Activated CD4-positive, alpha-beta T cell treated with anti-CD3 and anti-CD28 coated beads for 36 hours (primary cell): ENCODE data around the gene C3orf52. TPM values are rescaled to one million over a fixed set of nuclear protein-coding genes. Genes with fewer than 3 reads are reported as not detected.
"Not testable (repeated sequence)": the region's sequence is repeated elsewhere in the genome, so short reads cannot be mapped to it uniquely, and the experiment has no call there.

Experiments used
- ATAC-seq: fragments of 200-7000 bp; cut with Tn5 transposase; one replicate; pipeline ENCODE4 v1.10.0; 2021; ENCODE audit warnings: mild to moderate bottlenecking, moderate library complexity
- CTCF ChIA-PET: fragments of 350-600 bp; sonication (Branson Sonifier 250); formaldehyde crosslinking; loops from one replicate; lab custom pipeline; 2021; ENCODE audit warnings: antibody characterized with exemption; lab: Charles Lee
- POLR2A ChIA-PET: fragments of 350-600 bp; sonication (Branson Sonifier 250); formaldehyde crosslinking; loops from one replicate; lab custom pipeline; 2021; ENCODE audit warnings: antibody characterized with exemption, inconsistent platforms; lab: Charles Lee
- DNase-seq: peaks from one replicate; pipeline ENCODE4 v3.0.0-alpha.2; 2020
- H3K27ac Mint-ChIP-seq: one replicate; pipeline ENCODE4 v1.8.0; 2021; ENCODE audit warnings: mixed read lengths
- H3K27me3 Mint-ChIP-seq: one replicate; pipeline ENCODE4 v1.8.0; 2021; ENCODE audit warnings: mixed read lengths
- H3K36me3 Mint-ChIP-seq: one replicate; pipeline ENCODE4 v1.8.0; 2021; ENCODE audit warnings: low read depth, mixed read lengths
- H3K4me1 Mint-ChIP-seq: one replicate; pipeline ENCODE4 v1.8.0; 2021; ENCODE audit warnings: mixed read lengths
- H3K4me3 Mint-ChIP-seq: one replicate; pipeline ENCODE4 v1.8.0; 2021; ENCODE audit warnings: mild to moderate bottlenecking, moderate library complexity, mixed read lengths
- H3K9me3 Mint-ChIP-seq: one replicate; pipeline ENCODE4 v1.8.0; 2021; ENCODE audit warnings: low read depth, mixed read lengths
- intact Hi-C, 2 experiments: fragments of 100-400 bp; cut with DNase I in 1 of 2; cut with micrococcal nuclease in 1 of 2; formaldehyde crosslinking; loops; one replicate each; pipeline versions ENCODE4 v1.14.2 to v1.15.1; 2022 to 2024; cut with DNase I, micrococcal nuclease
- total RNA-seq, 2 experiments: library from RNA; stranded (reverse); gene quantifications; one replicate each; pipeline ENCODE4 v1.2.3, GENCODE V29; 2021

The C3orf52 gene, protein sequence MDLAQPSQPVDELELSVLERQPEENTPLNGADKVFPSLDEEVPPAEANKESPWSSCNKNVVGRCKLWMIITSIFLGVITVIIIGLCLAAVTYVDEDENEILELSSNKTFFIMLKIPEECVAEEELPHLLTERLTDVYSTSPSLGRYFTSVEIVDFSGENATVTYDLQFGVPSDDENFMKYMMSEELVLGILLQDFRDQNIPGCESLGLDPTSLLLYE
- total RNA-seq, result 1 to 10 TPM; 8.7 to 9.3 TPM

- DNase-seq (peak; percentile 83), ATAC-seq (peak; percentile 91)
- ChIA-PET POLR2A (no interaction called here), CTCF (no interaction called here)
- Mint-ChIP-seq H3K4me1 (peaks cover 43% of the 10 kb centered on the region), H3K27ac (peak within 1 kb of the TSS; percentile 80), H3K4me3 (peak within 1 kb of the TSS; percentile 84), H3K27me3 (no peaks in the 10 kb centered on the region), H3K9me3 (no peaks in the 10 kb centered on the region), H3K36me3 (peaks cover 8% of the 10 kb centered on the region)
- intact Hi-C loops, result loop anchor here (1.0 to 2.0 kb wide), 3 partner anchors 11 to 43 kb away; no protein-coding TSS in a partner anchor
These were observed at the start of gene C3orf52 for GRCh38 chr3:112086076-112086854. TSS of gene C3orf52 (plus strand) at chr3:112086389. CDS start at chr3:112086408, 19 bp downstream.

GRCh38 chr3:112037194-112037593 is 49.0 kb upstream of the C3orf52 start:
- H3K9me3 Mint-ChIP-seq, ATAC-seq, H3K27me3 Mint-ChIP-seq, POLR2A ChIA-PET, H3K36me3 Mint-ChIP-seq, H3K4me1 Mint-ChIP-seq, intact Hi-C loops, DNase-seq, H3K4me3 Mint-ChIP-seq, H3K27ac Mint-ChIP-seq, CTCF ChIA-PET: not testable (repeated sequence)

DNA sequence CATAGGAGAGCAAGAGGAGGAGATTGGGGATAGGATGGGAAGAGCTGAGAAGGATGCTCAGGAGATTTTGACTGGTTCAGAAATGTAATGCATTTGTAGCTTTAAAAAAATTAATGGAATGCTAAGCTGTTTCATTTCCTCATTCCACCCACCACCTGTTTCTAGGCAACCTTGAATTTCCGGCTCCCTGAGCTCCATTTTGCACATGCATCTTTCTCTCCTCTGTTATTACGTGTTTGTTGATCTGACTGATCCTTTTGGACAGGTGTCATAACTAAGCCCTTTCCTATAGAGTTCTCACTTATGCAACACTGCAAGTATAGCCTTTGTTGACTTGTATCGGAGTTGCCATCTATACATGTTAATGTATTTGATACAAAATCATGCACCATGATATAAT is 47.3 kb upstream of the C3orf52 start:
- H3K4me1 Mint-ChIP-seq, result no peaks in the 10 kb centered on the region
- peaks cover 2% of the 10 kb centered on the region for H3K27me3 Mint-ChIP-seq
- DNase-seq (no peak), ATAC-seq (no peak)
- H3K9me3 Mint-ChIP-seq, result no peaks in the 10 kb centered on the region
- H3K27ac Mint-ChIP-seq, result no peak overlapping the region
- no peaks in the 10 kb centered on the region for H3K36me3 Mint-ChIP-seq
- no peak overlapping the region for H3K4me3 Mint-ChIP-seq
- ChIA-PET POLR2A (no interaction called here), CTCF (interaction anchor here (0.6 to 2.5 kb wide), 6 partner anchors 14 to 280 kb away, joined by 3 to 10 read pairs (median 3); no protein-coding TSS in a partner anchor)
- intact Hi-C loops, result no loop called here

DNA sequence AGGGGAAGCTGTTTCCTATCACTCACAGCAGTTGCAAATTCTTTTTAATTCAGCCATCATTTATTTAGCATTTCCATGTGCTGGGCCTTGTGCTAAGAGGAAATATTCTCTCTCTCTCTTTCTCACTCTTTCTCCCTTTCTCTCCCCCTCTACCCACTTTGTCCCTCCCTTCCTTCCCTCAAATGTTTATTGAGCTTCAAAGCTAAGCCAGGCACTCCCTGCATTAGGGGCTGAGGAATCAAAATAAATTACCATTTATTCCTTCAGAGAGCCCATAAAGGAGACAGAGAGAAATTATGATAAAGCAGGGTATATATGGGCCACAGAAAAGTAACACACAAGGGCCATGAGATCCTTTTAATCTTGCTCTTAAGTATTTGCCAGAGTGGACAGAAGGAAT is 44.9 kb upstream of the C3orf52 start:
- no peaks in the 10 kb centered on the region for H3K4me1 Mint-ChIP-seq
- no peak overlapping the region for H3K27ac Mint-ChIP-seq
- H3K9me3 Mint-ChIP-seq, result no peaks in the 10 kb centered on the region
- ChIA-PET CTCF (interaction anchor here (0.6 to 3.4 kb wide), 5 partner anchors 21 to 938 kb away, joined by 3 to 18 read pairs (median 5); no protein-coding TSS in a partner anchor), POLR2A (no interaction called here)
- no peaks in the 10 kb centered on the region for H3K27me3 Mint-ChIP-seq
- ATAC-seq (no peak), DNase-seq (no peak)
- intact Hi-C loops, result no loop called here
- no peak overlapping the region for H3K4me3 Mint-ChIP-seq
- no peaks in the 10 kb centered on the region for H3K36me3 Mint-ChIP-seq

- H3K27me3 Mint-ChIP-seq, result no peaks in the 10 kb centered on the region
- H3K4me3 Mint-ChIP-seq, result no peak overlapping the region
- DNase-seq (no peak), ATAC-seq (no peak)
- intact Hi-C loops, result loop anchor here (1.0 to 2.0 kb wide), 4 partner anchors 54 to 374 kb away; no protein-coding TSS in a partner anchor
- no peaks in the 10 kb centered on the region for H3K9me3 Mint-ChIP-seq
- no peaks in the 10 kb centered on the region for H3K36me3 Mint-ChIP-seq
- H3K27ac Mint-ChIP-seq, result no peak overlapping the region
- POLR2A ChIA-PET, result no interaction called here
- CTCF ChIA-PET, result interaction anchor here (0.6 to 3.7 kb wide), 33 partner anchors 8 to 492 kb away, joined by 3 to 25 read pairs (median 4); partner anchors contain the start of genes ABHD10, TAGLN3 and TMPRSS7
- peaks cover 4% of the 10 kb centered on the region for H3K4me1 Mint-ChIP-seq
These were observed 43.3 kb upstream of the C3orf52 start for GRCh38 chr3:112042842-112043280.

GRCh38 chr3:112043621-112044201 is 42.5 kb upstream of the C3orf52 start:
- H3K9me3 Mint-ChIP-seq, result no peaks in the 10 kb centered on the region
- no peaks in the 10 kb centered on the region for H3K27me3 Mint-ChIP-seq
- ATAC-seq (peak; percentile 96), DNase-seq (peak; percentile 69)
- H3K36me3 Mint-ChIP-seq, result no peaks in the 10 kb centered on the region
- H3K4me3 Mint-ChIP-seq, result no peak overlapping the region
- POLR2A ChIA-PET, result no interaction called here
- CTCF ChIA-PET, result interaction anchor here (0.6 to 3.7 kb wide), 41 partner anchors 9 to 1647 kb away, joined by 3 to 25 read pairs (median 4); partner anchors contain the start of genes ABHD10, TAGLN3 and TMPRSS7
- no peak overlapping the region for H3K27ac Mint-ChIP-seq
- peaks cover 4% of the 10 kb centered on the region for H3K4me1 Mint-ChIP-seq
- intact Hi-C loops, result loop anchor here (1.0 to 2.0 kb wide), 4 partner anchors 54 to 374 kb away; no protein-coding TSS in a partner anchor

DNA sequence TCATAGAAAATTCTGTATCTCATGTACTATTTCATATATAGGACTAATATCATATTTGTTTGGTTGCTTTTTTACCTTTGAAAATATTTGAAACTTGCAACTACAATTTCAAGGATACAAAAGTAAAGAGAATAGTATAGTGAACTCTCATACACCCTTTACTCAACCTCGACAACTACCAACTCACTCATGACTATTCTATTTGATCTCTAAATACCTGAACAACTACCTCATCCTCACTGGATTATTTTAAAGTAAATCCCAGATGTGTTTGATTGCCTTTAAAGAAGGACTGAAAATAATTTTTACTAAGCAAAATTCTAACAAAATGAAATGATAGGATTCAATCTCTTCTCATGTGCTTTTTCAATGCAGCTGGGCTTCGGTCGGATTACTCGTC is 39.6 kb upstream of the C3orf52 start:
- no peak overlapping the region for H3K27ac Mint-ChIP-seq
- intact Hi-C loops, result no loop called here
- ChIA-PET POLR2A (no interaction called here), CTCF (interaction anchor here (0.6 kb wide), 1 partner anchor 19 kb away, joined by 3 read pairs; no protein-coding TSS in a partner anchor)
- H3K27me3 Mint-ChIP-seq, result no peaks in the 10 kb centered on the region
- peaks cover 4% of the 10 kb centered on the region for H3K4me1 Mint-ChIP-seq
- no peak for ATAC-seq
- no peaks in the 10 kb centered on the region for H3K36me3 Mint-ChIP-seq
- no peak for DNase-seq
- no peaks in the 10 kb centered on the region for H3K9me3 Mint-ChIP-seq
- no peak overlapping the region for H3K4me3 Mint-ChIP-seq

GRCh38 chr3:112047264-112047663 is 38.9 kb upstream of the C3orf52 start:
- Mint-ChIP-seq H3K36me3 (no peaks in the 10 kb centered on the region), H3K9me3 (no peaks in the 10 kb centered on the region), H3K4me3 (no peak overlapping the region), H3K27me3 (peaks cover 2% of the 10 kb centered on the region), H3K4me1 (peaks cover 4% of the 10 kb centered on the region), H3K27ac (no peak overlapping the region)
- ChIA-PET POLR2A (no interaction called here), CTCF (no interaction called here)
- intact Hi-C loops, result no loop called here
- ATAC-seq, result no peak
- DNase-seq, result no peak

GRCh38 chr3:112048911-112049310 is 37.3 kb upstream of the C3orf52 start:
- Mint-ChIP-seq H3K27ac (no peak overlapping the region), H3K36me3 (no peaks in the 10 kb centered on the region), H3K27me3 (peaks cover 2% of the 10 kb centered on the region), H3K9me3 (no peaks in the 10 kb centered on the region), H3K4me1 (peaks cover 7% of the 10 kb centered on the region), H3K4me3 (no peak overlapping the region)
- ATAC-seq (no peak), DNase-seq (no peak)
- intact Hi-C loops, result no loop called here
- ChIA-PET POLR2A (no interaction called here), CTCF (no interaction called here)

DNA sequence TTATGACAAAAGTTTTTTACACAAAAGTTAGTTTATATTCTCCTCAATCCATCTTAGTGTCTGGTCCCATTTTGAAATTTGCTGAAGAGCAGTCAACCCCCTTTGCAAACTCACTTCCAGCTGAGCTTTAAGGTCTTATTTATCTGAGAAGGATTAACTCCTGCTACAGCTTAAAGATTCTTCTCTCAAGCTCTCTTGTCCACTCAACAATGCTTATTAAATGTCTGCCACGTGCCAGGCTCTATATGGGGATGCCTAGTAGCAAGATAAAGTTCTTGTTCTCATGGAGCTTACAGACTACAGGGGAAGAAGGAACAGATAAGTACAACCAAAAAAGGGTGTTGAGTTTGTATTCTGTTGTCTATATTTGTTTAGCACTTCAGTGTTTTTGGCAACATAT is 33.0 kb upstream of the C3orf52 start:
- Mint-ChIP-seq H3K4me3 (no peak overlapping the region), H3K4me1 (peaks cover 21% of the 10 kb centered on the region), H3K27ac (no peak overlapping the region), H3K36me3 (no peaks in the 10 kb centered on the region), H3K27me3 (peaks cover 4% of the 10 kb centered on the region), H3K9me3 (no peaks in the 10 kb centered on the region)
- ChIA-PET CTCF (interaction anchor here (0.6 to 1.9 kb wide), 13 partner anchors 8 to 1683 kb away, joined by 3 to 6 read pairs (median 3); no protein-coding TSS in a partner anchor), POLR2A (interaction anchor here (0.6 kb wide), 1 partner anchor 961 kb away, joined by 3 read pairs; no protein-coding TSS in a partner anchor)
- intact Hi-C loops, result loop anchor here in 1 of 2 experiments (5.0 kb wide), 1 partner anchor 76 kb away; the partner anchor contains the start of gene ABHD10
- DNase-seq (no peak), ATAC-seq (no peak)

- ATAC-seq, result peak; percentile 98
- ChIA-PET POLR2A (interaction anchor here (0.6 kb wide), 1 partner anchor 112 kb away, joined by 4 read pairs; no protein-coding TSS in a partner anchor), CTCF (interaction anchor here (0.7 to 0.8 kb wide), 2 partner anchors 43 to 655 kb away, joined by 3 to 8 read pairs; no protein-coding TSS in a partner anchor)
- Mint-ChIP-seq H3K27ac (peak overlapping the region; percentile 80), H3K27me3 (peaks cover 4% of the 10 kb centered on the region), H3K36me3 (no peaks in the 10 kb centered on the region), H3K4me3 (no peak overlapping the region), H3K4me1 (peaks cover 21% of the 10 kb centered on the region), H3K9me3 (peaks cover 4% of the 10 kb centered on the region)
- intact Hi-C loops, result loop anchor here in 1 of 2 experiments (1.0 kb wide), 1 partner anchor 30 kb away; the partner anchor contains the start of gene C3orf52
- peak; percentile 52 for DNase-seq
These were observed 29.7 kb upstream of the C3orf52 start for GRCh38 chr3:112056451-112056929.
